HEK293 (cell line): ENCODE data around the gene B4GALT3.
A peak's percentile ranks its signal among the peaks of the same experiment; 100 is the strongest.

Source experiments
- CTCF ChIA-PET: fragments of 350-600 bp; formaldehyde crosslinking; extraction: SDS; loops from one replicate; lab custom pipeline; 2021; ENCODE audit warnings: antibody characterized with exemption; lab: Yijun Ruan, JAX
- POLR2A ChIA-PET: fragments of 300-600 bp; formaldehyde crosslinking; extraction: SDS; loops from one replicate; lab custom pipeline; 2020; ENCODE audit warnings: antibody characterized with exemption, inconsistent platforms; lab: Yijun Ruan, JAX
- H3K27ac ChIP-seq: fragments of 200-500 bp; sonication (Bioruptor generic); 2 replicates; pipeline ENCODE4 v1.5.1; 2014; ENCODE audit warnings: low read depth, low read length, control low read depth, inconsistent platforms; ENCODE audit errors: extremely low read depth
- H3K36me3 ChIP-seq, 2 experiments: fragments of 200-500 bp in 1 of 2; sonication (Bioruptor generic) in 1 of 2; 1 replicate in 1 of 2; 2 replicates in 1 of 2; pipeline ENCODE4 v1.5.1; 2014 to 2017; ENCODE audit warnings: inconsistent platforms in 2 of 2, low read length in 2 of 2; ENCODE audit not compliant: control insufficient read depth in 2 of 2, insufficient read depth in 1 of 2
- H3K4me1 ChIP-seq: fragments of 200-500 bp; sonication (Bioruptor generic); 2 replicates; pipeline ENCODE4 v1.5.1; 2014; ENCODE audit warnings: mild to moderate bottlenecking, low read length, inconsistent platforms; ENCODE audit not compliant: control insufficient read depth, insufficient read depth
- H3K4me3 ChIP-seq: 2 replicates; pipeline ENCODE4 v1.5.1; 2011; ENCODE audit warnings: low read depth, mild to moderate bottlenecking, control low read depth, low read length, moderate library complexity
- H3K9me3 ChIP-seq: fragments of 200-500 bp; sonication (Bioruptor generic); 2 replicates; pipeline ENCODE4 v1.5.1; 2014; ENCODE audit warnings: low read depth, low read length, inconsistent platforms; ENCODE audit not compliant: control insufficient read depth, insufficient read depth
- GLI4 ChIP-seq: fragments of 450-650 bp; formaldehyde crosslinking; IDR thresholded peaks from 2 replicates; pipeline ENCODE4 v1.5.1; 2016; ENCODE audit warnings: missing biosample characterization, missing genetic modification characterization
- KLF8 ChIP-seq: fragments of 450-650 bp; formaldehyde crosslinking; IDR thresholded peaks from 2 replicates; pipeline ENCODE4 v1.5.1; 2016; ENCODE audit warnings: missing biosample characterization, missing genetic modification characterization
- MEIS1 ChIP-seq: sonication (generic); formaldehyde crosslinking; IDR thresholded peaks from 2 replicates; pipeline ENCODE4 v1.8.1; 2022; ENCODE audit warnings: missing genetic modification reagents, mild to moderate bottlenecking, borderline replicate concordance
- SP3 ChIP-seq: fragments of 450-650 bp; formaldehyde crosslinking; IDR thresholded peaks from 2 replicates; pipeline ENCODE4 v1.5.1; 2016; ENCODE audit warnings: missing biosample characterization, missing genetic modification characterization
- ZBTB48 ChIP-seq: fragments of 450-650 bp; formaldehyde crosslinking; IDR thresholded peaks from 2 replicates; pipeline ENCODE4 v1.5.1; 2016; ENCODE audit warnings: missing biosample characterization, missing genetic modification characterization
- ZFP69B ChIP-seq: fragments of 450-650 bp; formaldehyde crosslinking; IDR thresholded peaks from 2 replicates; pipeline ENCODE4 v1.5.1; 2016; ENCODE audit warnings: missing biosample characterization, missing genetic modification characterization
- ZNF214 ChIP-seq: fragments of 450-650 bp; formaldehyde crosslinking; IDR thresholded peaks from 2 replicates; pipeline ENCODE4 v1.5.1; 2017; ENCODE audit warnings: missing biosample characterization, mild to moderate bottlenecking, missing genetic modification characterization, borderline replicate concordance
- ZNF239 ChIP-seq: fragments of 450-650 bp; formaldehyde crosslinking; IDR thresholded peaks from 2 replicates; pipeline ENCODE4 v1.5.1; 2016; ENCODE audit warnings: missing biosample characterization, missing genetic modification characterization
- ZNF274 ChIP-seq, 2 experiments: fragments of 200-500 bp in 1 of 2; fragments of 450-650 bp in 1 of 2; sonication (Bioruptor generic) in 1 of 2; formaldehyde crosslinking in 1 of 2; IDR thresholded peaks; 2 replicates each; pipeline versions ENCODE4 v1.5.1 to v1.6.1; 2014 to 2016; ENCODE audit warnings: borderline replicate concordance in 1 of 2, inconsistent platforms in 1 of 2, low read length in 1 of 2, missing biosample characterization in 1 of 2, missing genetic modification characterization in 1 of 2
- ZNF292 ChIP-seq: fragments of 450-650 bp; formaldehyde crosslinking; IDR thresholded peaks from 2 replicates; pipeline ENCODE4 v1.5.1; 2016; ENCODE audit warnings: low read depth, missing biosample characterization, missing genetic modification characterization, borderline replicate concordance
- ZNF311 ChIP-seq: fragments of 450-650 bp; formaldehyde crosslinking; IDR thresholded peaks from 2 replicates; pipeline ENCODE4 v1.5.1; 2017; ENCODE audit warnings: missing biosample characterization, missing genetic modification characterization, borderline replicate concordance
- ZNF335 ChIP-seq: fragments of 450-650 bp; formaldehyde crosslinking; conservative IDR thresholded peaks from 2 replicates; pipeline ENCODE4 v1.5.1; 2016; ENCODE audit warnings: missing biosample characterization, missing genetic modification characterization
- ZNF341 ChIP-seq: fragments of 450-650 bp; formaldehyde crosslinking; IDR thresholded peaks from 2 replicates; pipeline ENCODE4; 2016; ENCODE audit warnings: low read depth, missing biosample characterization, missing genetic modification characterization
- ZNF426 ChIP-seq: fragments of 450-650 bp; formaldehyde crosslinking; IDR thresholded peaks from 2 replicates; pipeline ENCODE4 v1.5.1; 2017; ENCODE audit warnings: missing biosample characterization, missing genetic modification characterization, mild to moderate bottlenecking, inconsistent platforms, moderate library complexity
- ZNF473 ChIP-seq: fragments of 450-650 bp; formaldehyde crosslinking; IDR thresholded peaks from 2 replicates; pipeline ENCODE4 v1.5.1; 2017; ENCODE audit warnings: missing biosample characterization, missing genetic modification characterization
- ZNF530 ChIP-seq: fragments of 450-650 bp; formaldehyde crosslinking; IDR thresholded peaks from 2 replicates; pipeline ENCODE4 v1.5.1; 2016; ENCODE audit warnings: low read depth, missing biosample characterization, missing genetic modification characterization
- ZNF76 ChIP-seq: fragments of 450-650 bp; formaldehyde crosslinking; IDR thresholded peaks from 2 replicates; pipeline ENCODE4; 2016; ENCODE audit warnings: low read depth, missing biosample characterization, missing genetic modification characterization, borderline replicate concordance
- ZNF777 ChIP-seq: fragments of 450-650 bp; formaldehyde crosslinking; IDR thresholded peaks from 2 replicates; pipeline ENCODE4 v1.5.1; 2017; ENCODE audit warnings: missing biosample characterization, missing genetic modification characterization, borderline replicate concordance
- ZNF837 ChIP-seq: fragments of 450-650 bp; formaldehyde crosslinking; IDR thresholded peaks from 2 replicates; pipeline ENCODE4 v1.5.1; 2016; ENCODE audit warnings: missing biosample characterization, missing genetic modification characterization
- ZNF843 ChIP-seq: fragments of 450-650 bp; formaldehyde crosslinking; IDR thresholded peaks from 2 replicates; pipeline ENCODE4 v1.5.1; 2016; ENCODE audit warnings: missing biosample characterization, missing genetic modification characterization
- TF ChIP-seq, protein P1 (sequence below): fragments of 450-650 bp; formaldehyde crosslinking; conservative IDR thresholded peaks from 2 replicates; pipeline ENCODE4 v1.5.1; 2016; ENCODE audit warnings: low read depth, missing biosample characterization, missing genetic modification characterization
- TF ChIP-seq, protein P2 (sequence below): fragments of 450-650 bp; formaldehyde crosslinking; IDR thresholded peaks from 2 replicates; pipeline ENCODE4 v1.5.1; 2016; ENCODE audit warnings: missing biosample characterization, missing genetic modification characterization
- TF ChIP-seq, protein P3 (sequence below): fragments of 450-650 bp; formaldehyde crosslinking; IDR thresholded peaks from 2 replicates; pipeline ENCODE4 v1.5.1; 2017; ENCODE audit warnings: missing biosample characterization, missing genetic modification characterization
- TF ChIP-seq, protein P4 (sequence below): fragments of 450-650 bp; formaldehyde crosslinking; IDR thresholded peaks from 2 replicates; pipeline ENCODE4 v1.5.1; 2016; ENCODE audit warnings: missing biosample characterization, missing genetic modification characterization
- TF ChIP-seq, protein P5 (sequence below): fragments of 450-650 bp; formaldehyde crosslinking; IDR thresholded peaks from 2 replicates; pipeline ENCODE4 v1.5.1; 2016; ENCODE audit warnings: missing biosample characterization, missing genetic modification characterization

Gene B4GALT3

DNA sequence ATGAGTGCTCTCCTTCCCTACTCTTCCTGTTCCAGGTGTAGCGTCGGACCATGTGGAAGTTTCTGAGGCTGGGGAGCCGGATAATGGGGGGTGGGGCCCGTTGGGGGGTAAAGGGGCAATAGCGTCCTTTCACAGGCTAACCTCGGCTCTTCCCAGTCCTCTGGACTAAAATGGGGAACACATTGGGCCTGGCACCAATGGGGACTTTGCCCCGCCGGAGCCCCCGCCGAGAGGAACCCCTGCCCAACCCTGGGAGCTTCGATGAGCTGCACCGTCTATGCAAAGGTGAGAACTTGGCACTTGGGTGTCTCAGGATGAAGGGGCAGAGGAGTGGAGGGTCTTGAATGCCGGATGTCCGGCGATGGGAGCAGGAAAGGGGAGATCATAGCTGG, 49.0 kb upstream of the B4GALT3 start:
- Histone ChIP-seq H3K4me3 (peak overlapping the region; percentile 84), H3K4me1 (peaks cover 4% of the 10 kb centered on the region; the same call in 1 of the 2 replicates), H3K36me3 (peaks cover 0 to 33% of the 10 kb centered on the region in 2 experiments; a peak in 1 of 3 replicates), H3K27ac (peak overlapping the region; percentile 26; the same call in 1 of the 2 replicates), H3K9me3 (no peaks in the 10 kb centered on the region)
- POLR2A ChIA-PET: interaction anchor here (0.6 to 1.7 kb wide), 14 partner anchors 10 to 163 kb away, joined by 3 to 22 read pairs (median 7); partner anchors contain the start of genes B4GALT3, DEDD, FCER1G and NDUFS2
- CTCF ChIA-PET: interaction anchor here (0.7 to 9.7 kb wide), 35 partner anchors 9 to 591 kb away, joined by 3 to 146 read pairs (median 7); partner anchors contain the start of genes ADAMTS4, FCER1G, NDUFS2 and NR1I3
- TF ChIP-seq ZNF76 (tag by site-specific recombination) (peak; percentile 16; the same call in 1 of the 2 replicates), ZNF341 (tag by site-specific recombination) (peak; percentile 54; the same call in 1 of the 2 replicates), ZFP69B (tag by site-specific recombination) (peak; percentile 4; the same call in 1 of the 2 replicates), GLI4 (tag by site-specific recombination) (0 out of 2 replicates have a peak, but pooled peaks have one; percentile 20), ZNF426 (no peak), ZNF311 (tag by site-specific recombination) (no peak), SP3 (tag by site-specific recombination) (no peak), KLF8 (tag by site-specific recombination) (no peak), ZNF292 (tag by site-specific recombination) (no peak), ZNF473 (tag by site-specific recombination) (no peak), ZNF777 (no peak), ZNF837 (tag by site-specific recombination) (no peak), ZNF239 (no peak), ZNF335 (peak; percentile 64), ZNF530 (tag by site-specific recombination) (no peak), ZNF274 (IDR thresholded peaks at IDR 0.05; ENCODE audit: low read length) (no peak), ZNF274 (tag by site-specific recombination; IDR thresholded peaks at IDR 0.05; ENCODE audit: borderline replicate concordance) (no peak), ZNF843 (tag by site-specific recombination) (no peak), ZNF214 (tag by site-specific recombination) (no peak), ZBTB48 (tag by site-specific recombination) (no peak), MEIS1 (CRISPR knock-in tag) (no peak)
- TF ChIP-seq, protein P1, sequence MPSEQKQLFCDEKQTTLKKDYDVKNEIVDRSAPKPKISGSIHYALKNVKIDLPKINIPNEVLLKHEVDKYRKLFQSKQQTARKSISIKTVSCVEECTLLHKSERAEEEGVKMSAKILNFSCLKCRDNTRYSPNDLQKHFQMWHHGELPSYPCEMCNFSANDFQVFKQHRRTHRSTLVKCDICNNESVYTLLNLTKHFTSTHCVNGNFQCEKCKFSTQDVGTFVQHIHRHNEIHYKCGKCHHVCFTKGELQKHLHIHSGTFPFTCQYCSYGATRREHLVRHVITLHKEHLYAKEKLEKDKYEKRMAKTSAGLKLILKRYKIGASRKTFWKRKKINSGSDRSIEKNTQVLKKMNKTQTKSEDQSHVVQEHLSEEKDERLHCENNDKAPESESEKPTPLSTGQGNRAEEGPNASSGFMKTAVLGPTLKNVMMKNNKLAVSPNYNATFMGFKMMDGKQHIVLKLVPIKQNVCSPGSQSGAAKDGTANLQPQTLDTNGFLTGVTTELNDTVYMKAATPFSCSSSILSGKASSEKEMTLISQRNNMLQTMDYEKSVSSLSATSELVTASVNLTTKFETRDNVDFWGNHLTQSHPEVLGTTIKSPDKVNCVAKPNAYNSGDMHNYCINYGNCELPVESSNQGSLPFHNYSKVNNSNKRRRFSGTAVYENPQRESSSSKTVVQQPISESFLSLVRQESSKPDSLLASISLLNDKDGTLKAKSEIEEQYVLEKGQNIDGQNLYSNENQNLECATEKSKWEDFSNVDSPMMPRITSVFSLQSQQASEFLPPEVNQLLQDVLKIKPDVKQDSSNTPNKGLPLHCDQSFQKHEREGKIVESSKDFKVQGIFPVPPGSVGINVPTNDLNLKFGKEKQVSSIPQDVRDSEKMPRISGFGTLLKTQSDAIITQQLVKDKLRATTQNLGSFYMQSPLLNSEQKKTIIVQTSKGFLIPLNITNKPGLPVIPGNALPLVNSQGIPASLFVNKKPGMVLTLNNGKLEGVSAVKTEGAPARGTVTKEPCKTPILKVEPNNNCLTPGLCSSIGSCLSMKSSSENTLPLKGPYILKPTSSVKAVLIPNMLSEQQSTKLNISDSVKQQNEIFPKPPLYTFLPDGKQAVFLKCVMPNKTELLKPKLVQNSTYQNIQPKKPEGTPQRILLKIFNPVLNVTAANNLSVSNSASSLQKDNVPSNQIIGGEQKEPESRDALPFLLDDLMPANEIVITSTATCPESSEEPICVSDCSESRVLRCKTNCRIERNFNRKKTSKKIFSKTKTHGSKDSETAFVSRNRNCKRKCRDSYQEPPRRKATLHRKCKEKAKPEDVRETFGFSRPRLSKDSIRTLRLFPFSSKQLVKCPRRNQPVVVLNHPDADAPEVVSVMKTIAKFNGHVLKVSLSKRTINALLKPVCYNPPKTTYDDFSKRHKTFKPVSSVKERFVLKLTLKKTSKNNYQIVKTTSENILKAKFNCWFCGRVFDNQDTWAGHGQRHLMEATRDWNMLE (tag by site-specific recombination): no peak
- TF ChIP-seq, protein P2, sequence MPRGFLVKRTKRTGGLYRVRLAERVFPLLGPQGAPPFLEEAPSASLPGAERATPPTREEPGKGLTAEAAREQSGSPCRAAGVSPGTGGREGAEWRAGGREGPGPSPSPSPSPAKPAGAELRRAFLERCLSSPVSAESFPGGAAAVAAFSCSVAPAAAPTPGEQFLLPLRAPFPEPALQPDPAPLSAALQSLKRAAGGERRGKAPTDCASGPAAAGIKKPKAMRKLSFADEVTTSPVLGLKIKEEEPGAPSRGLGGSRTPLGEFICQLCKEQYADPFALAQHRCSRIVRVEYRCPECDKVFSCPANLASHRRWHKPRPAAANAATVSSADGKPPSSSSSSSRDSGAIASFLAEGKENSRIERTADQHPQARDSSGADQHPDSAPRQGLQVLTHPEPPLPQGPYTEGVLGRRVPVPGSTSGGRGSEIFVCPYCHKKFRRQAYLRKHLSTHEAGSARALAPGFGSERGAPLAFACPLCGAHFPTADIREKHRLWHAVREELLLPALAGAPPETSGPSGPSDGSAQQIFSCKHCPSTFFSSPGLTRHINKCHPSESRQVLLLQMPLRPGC (tag by site-specific recombination): no peak
- TF ChIP-seq, protein P3, sequence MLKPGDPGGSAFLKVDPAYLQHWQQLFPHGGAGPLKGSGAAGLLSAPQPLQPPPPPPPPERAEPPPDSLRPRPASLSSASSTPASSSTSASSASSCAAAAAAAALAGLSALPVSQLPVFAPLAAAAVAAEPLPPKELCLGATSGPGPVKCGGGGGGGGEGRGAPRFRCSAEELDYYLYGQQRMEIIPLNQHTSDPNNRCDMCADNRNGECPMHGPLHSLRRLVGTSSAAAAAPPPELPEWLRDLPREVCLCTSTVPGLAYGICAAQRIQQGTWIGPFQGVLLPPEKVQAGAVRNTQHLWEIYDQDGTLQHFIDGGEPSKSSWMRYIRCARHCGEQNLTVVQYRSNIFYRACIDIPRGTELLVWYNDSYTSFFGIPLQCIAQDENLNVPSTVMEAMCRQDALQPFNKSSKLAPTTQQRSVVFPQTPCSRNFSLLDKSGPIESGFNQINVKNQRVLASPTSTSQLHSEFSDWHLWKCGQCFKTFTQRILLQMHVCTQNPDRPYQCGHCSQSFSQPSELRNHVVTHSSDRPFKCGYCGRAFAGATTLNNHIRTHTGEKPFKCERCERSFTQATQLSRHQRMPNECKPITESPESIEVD (tag by site-specific recombination): no peak
- TF ChIP-seq, protein P4, sequence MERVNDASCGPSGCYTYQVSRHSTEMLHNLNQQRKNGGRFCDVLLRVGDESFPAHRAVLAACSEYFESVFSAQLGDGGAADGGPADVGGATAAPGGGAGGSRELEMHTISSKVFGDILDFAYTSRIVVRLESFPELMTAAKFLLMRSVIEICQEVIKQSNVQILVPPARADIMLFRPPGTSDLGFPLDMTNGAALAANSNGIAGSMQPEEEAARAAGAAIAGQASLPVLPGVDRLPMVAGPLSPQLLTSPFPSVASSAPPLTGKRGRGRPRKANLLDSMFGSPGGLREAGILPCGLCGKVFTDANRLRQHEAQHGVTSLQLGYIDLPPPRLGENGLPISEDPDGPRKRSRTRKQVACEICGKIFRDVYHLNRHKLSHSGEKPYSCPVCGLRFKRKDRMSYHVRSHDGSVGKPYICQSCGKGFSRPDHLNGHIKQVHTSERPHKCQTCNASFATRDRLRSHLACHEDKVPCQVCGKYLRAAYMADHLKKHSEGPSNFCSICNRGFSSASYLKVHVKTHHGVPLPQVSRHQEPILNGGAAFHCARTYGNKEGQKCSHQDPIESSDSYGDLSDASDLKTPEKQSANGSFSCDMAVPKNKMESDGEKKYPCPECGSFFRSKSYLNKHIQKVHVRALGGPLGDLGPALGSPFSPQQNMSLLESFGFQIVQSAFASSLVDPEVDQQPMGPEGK (tag by site-specific recombination): no peak; the same call in 1 of the 2 replicates
- TF ChIP-seq, protein P5, sequence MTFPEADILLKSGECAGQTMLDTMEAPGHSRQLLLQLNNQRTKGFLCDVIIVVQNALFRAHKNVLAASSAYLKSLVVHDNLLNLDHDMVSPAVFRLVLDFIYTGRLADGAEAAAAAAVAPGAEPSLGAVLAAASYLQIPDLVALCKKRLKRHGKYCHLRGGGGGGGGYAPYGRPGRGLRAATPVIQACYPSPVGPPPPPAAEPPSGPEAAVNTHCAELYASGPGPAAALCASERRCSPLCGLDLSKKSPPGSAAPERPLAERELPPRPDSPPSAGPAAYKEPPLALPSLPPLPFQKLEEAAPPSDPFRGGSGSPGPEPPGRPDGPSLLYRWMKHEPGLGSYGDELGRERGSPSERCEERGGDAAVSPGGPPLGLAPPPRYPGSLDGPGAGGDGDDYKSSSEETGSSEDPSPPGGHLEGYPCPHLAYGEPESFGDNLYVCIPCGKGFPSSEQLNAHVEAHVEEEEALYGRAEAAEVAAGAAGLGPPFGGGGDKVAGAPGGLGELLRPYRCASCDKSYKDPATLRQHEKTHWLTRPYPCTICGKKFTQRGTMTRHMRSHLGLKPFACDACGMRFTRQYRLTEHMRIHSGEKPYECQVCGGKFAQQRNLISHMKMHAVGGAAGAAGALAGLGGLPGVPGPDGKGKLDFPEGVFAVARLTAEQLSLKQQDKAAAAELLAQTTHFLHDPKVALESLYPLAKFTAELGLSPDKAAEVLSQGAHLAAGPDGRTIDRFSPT (tag by site-specific recombination): no peak
